ENCODE data around the gene CAST.

DNA sequence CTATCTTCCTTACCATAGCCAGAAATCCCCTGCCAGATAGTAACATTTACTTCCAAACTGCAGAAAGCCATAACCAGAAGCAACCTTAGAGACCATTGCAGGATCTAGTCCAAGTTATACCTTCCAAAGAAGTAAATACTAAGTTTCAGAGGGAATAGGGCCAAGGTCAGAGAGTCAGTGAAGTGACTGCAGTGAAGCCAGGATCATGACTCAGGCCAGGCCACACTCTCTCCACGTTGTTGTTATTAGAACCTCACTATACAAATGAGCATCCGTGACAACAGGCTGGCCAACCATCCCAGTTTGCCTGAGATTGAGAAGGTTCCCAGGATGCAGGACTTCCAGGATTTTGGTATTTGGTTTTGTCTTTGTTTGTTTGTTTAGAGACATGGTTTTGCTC is 134.3 kb downstream of the CAST start:
- TF ChIP-seq, protein P1, sequence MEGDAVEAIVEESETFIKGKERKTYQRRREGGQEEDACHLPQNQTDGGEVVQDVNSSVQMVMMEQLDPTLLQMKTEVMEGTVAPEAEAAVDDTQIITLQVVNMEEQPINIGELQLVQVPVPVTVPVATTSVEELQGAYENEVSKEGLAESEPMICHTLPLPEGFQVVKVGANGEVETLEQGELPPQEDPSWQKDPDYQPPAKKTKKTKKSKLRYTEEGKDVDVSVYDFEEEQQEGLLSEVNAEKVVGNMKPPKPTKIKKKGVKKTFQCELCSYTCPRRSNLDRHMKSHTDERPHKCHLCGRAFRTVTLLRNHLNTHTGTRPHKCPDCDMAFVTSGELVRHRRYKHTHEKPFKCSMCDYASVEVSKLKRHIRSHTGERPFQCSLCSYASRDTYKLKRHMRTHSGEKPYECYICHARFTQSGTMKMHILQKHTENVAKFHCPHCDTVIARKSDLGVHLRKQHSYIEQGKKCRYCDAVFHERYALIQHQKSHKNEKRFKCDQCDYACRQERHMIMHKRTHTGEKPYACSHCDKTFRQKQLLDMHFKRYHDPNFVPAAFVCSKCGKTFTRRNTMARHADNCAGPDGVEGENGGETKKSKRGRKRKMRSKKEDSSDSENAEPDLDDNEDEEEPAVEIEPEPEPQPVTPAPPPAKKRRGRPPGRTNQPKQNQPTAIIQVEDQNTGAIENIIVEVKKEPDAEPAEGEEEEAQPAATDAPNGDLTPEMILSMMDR (IDR thresholded peaks at IDR 0.05), result no peak
- no peak for TF ChIP-seq POLR2A (IDR thresholded peaks at IDR 0.05)

Data from lower leg skin (tissue), 3 donors.